MM.1S (cell line): ENCODE data around the gene CD47.

Experiments
- CTCF ChIP-seq: fragments of 300-600 bp; sonication (generic); IDR thresholded peaks from 2 replicates; pipeline ENCODE4 v1.5.1; 2016; ENCODE audit warnings: antibody characterized with exemption, low read length, mixed read lengths
- EZH2 ChIP-seq: fragments of 300-600 bp; sonication (generic); optimal IDR thresholded peaks from 2 replicates; pipeline ENCODE3; 2017; ENCODE audit warnings: low read depth, mild to moderate bottlenecking, antibody characterized with exemption, low read length, mixed read lengths

- no peak for TF ChIP-seq CTCF
- no peak for TF ChIP-seq EZH2
Measured at GRCh38 chr3:108130236-108130635, 39.4 kb upstream of the CD47 start.
